SK-N-MC (cell line): ENCODE data around the gene TYRP1.

Source experiments
- EZH2 ChIP-seq: fragments of 200-600 bp; sonication (generic); IDR thresholded peaks from one replicate; pipeline ENCODE4 v1.6.1; 2017; ENCODE audit warnings: antibody characterized with exemption
- POLR2AphosphoS5 ChIP-seq: IDR thresholded peaks from 2 replicates; pipeline ENCODE4 v1.6.1; 2012; ENCODE audit warnings: mild to moderate bottlenecking, low read depth, low read length, borderline replicate concordance

- TF ChIP-seq POLR2AphosphoS5 (no peak), EZH2 (no peak)
Observed at GRCh38 chr9:12667892-12668291, 25.3 kb upstream of the TYRP1 start.
